Ovary (tissue), 3 donors: ENCODE measurements around the gene CTDP1.

Source experiments
- EP300 ChIP-seq: sonication (generic); formaldehyde crosslinking; IDR thresholded peaks from one replicate; pipeline ENCODE4 v1.6.1; 2017; ENCODE audit warnings: antibody characterized with exemption
- TF ChIP-seq, protein P1 (sequence below), 3 donors: fragments of 450-650 bp in 2 of 3; fragments of 200-600 bp in 1 of 3; IDR thresholded peaks; one replicate each; pipeline versions ENCODE4 v1.5.1 to v1.8.0; 2016 to 2022; ENCODE audit warnings: antibody characterized with exemption in 3 of 3, mild to moderate bottlenecking in 1 of 3
- donor health status: DM: no; HTN: no; CAD: no.

DNA sequence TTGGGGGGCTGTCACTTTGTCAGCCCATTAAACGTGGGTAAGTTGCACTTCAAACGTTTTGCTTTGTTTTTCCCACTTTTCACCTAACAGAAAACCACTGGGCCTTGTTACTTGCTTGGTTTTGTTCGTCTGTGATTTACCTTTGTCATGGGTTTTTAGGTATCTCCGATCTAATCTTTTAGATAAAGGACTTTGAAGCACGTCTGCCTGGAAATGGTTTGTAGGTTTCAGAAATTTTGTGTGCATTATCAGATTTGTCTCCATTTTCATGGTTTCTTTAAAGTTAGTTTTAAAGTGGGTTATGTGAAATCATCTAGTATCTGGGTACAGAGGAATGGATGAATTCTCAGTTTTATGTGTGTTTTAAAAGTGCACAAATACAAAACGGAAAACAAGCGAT lies 6.4 kb downstream of the CTDP1 start:
- TF ChIP-seq, protein P1, sequence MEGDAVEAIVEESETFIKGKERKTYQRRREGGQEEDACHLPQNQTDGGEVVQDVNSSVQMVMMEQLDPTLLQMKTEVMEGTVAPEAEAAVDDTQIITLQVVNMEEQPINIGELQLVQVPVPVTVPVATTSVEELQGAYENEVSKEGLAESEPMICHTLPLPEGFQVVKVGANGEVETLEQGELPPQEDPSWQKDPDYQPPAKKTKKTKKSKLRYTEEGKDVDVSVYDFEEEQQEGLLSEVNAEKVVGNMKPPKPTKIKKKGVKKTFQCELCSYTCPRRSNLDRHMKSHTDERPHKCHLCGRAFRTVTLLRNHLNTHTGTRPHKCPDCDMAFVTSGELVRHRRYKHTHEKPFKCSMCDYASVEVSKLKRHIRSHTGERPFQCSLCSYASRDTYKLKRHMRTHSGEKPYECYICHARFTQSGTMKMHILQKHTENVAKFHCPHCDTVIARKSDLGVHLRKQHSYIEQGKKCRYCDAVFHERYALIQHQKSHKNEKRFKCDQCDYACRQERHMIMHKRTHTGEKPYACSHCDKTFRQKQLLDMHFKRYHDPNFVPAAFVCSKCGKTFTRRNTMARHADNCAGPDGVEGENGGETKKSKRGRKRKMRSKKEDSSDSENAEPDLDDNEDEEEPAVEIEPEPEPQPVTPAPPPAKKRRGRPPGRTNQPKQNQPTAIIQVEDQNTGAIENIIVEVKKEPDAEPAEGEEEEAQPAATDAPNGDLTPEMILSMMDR (IDR thresholded peaks at IDR 0.05) = no peak
- TF ChIP-seq EP300 = no peak
